Stimulated activated naive CD4-positive, alpha-beta T cell treated with Interleukin-2 at 50 U/mL for 16 hours (primary cell): ENCODE results near the gene CNNM2.
"Not testable (repeated sequence)": the region's sequence is repeated elsewhere in the genome, so short reads cannot be mapped to it uniquely, and the experiment has no call there.

Experiments used
- DNase-seq: peaks from one replicate; lab custom pipeline; 2025; lab: John Stamatoyannopoulos, UW

Gene CNNM2

GRCh38 chr10:103041391-103041790 is 123.3 kb downstream of the CNNM2 start:
- DNase-seq: no peak

GRCh38 chr10:103042129-103042528 is 124.0 kb downstream of the CNNM2 start:
- DNase-seq: no peak

- no peak for DNase-seq
These were observed 124.8 kb downstream of the CNNM2 start for GRCh38 chr10:103042908-103043307.

- no peak for DNase-seq
These were observed 126.9 kb downstream of the CNNM2 start for GRCh38 chr10:103044942-103045489.

- DNase-seq: no peak
These were observed 127.9 kb downstream of the CNNM2 start for GRCh38 chr10:103045961-103046360.

GRCh38 chr10:103047381-103047780 is 129.3 kb downstream of the CNNM2 start:
- DNase-seq: no peak

GRCh38 chr10:103049237-103049636 is 131.1 kb downstream of the CNNM2 start:
- DNase-seq: no peak

- DNase-seq: peak; percentile 51
These were observed 135.8 kb downstream of the CNNM2 start for GRCh38 chr10:103053659-103054581.

GRCh38 chr10:103054621-103055020 is 136.5 kb downstream of the CNNM2 start:
- no peak for DNase-seq

GRCh38 chr10:103055105-103055504 is 137.0 kb downstream of the CNNM2 start:
- no peak for DNase-seq

- DNase-seq: no peak
These were observed 139.9 kb downstream of the CNNM2 start for GRCh38 chr10:103058034-103058433.

- DNase-seq: no peak
These were observed 142.5 kb downstream of the CNNM2 start for GRCh38 chr10:103060575-103060974.

GRCh38 chr10:103062854-103063590 is 144.9 kb downstream of the CNNM2 start:
- no peak for DNase-seq

GRCh38 chr10:103064956-103065355 is 146.9 kb downstream of the CNNM2 start:
- no peak for DNase-seq

GRCh38 chr10:103066141-103067098 is 148.3 kb downstream of the CNNM2 start:
- DNase-seq: no peak

GRCh38 chr10:103067099-103067477 is 149.0 kb downstream of the CNNM2 start:
- DNase-seq: not testable (repeated sequence)

- DNase-seq: no peak
These were observed 149.4 kb downstream of the CNNM2 start for GRCh38 chr10:103067484-103067883.

GRCh38 chr10:103067956-103068355 is 149.9 kb downstream of the CNNM2 start:
- no peak for DNase-seq

- peak; percentile 51 for DNase-seq
These were observed 151.6 kb downstream of the CNNM2 start for GRCh38 chr10:103069453-103070331.

GRCh38 chr10:103072276-103072675 is 154.2 kb downstream of the CNNM2 start:
- no peak for DNase-seq

- no peak for DNase-seq
These were observed 154.8 kb downstream of the CNNM2 start for GRCh38 chr10:103072891-103073290.
